HG02763 (cell line): ENCODE measurements around the gene NIBAN1.
"Not testable (repeated sequence)": the region's sequence is repeated elsewhere in the genome, so short reads cannot be mapped to it uniquely, and the experiment has no call there.

Source experiments
- ATAC-seq: cut with Tn5 transposase; IDR thresholded peaks from one replicate; pipeline ENCODE4 v1.9.1; 2021; ENCODE audit warnings: mild to moderate bottlenecking, moderate library complexity; ENCODE audit not compliant: unreplicated experiment

The NIBAN1 gene, protein sequence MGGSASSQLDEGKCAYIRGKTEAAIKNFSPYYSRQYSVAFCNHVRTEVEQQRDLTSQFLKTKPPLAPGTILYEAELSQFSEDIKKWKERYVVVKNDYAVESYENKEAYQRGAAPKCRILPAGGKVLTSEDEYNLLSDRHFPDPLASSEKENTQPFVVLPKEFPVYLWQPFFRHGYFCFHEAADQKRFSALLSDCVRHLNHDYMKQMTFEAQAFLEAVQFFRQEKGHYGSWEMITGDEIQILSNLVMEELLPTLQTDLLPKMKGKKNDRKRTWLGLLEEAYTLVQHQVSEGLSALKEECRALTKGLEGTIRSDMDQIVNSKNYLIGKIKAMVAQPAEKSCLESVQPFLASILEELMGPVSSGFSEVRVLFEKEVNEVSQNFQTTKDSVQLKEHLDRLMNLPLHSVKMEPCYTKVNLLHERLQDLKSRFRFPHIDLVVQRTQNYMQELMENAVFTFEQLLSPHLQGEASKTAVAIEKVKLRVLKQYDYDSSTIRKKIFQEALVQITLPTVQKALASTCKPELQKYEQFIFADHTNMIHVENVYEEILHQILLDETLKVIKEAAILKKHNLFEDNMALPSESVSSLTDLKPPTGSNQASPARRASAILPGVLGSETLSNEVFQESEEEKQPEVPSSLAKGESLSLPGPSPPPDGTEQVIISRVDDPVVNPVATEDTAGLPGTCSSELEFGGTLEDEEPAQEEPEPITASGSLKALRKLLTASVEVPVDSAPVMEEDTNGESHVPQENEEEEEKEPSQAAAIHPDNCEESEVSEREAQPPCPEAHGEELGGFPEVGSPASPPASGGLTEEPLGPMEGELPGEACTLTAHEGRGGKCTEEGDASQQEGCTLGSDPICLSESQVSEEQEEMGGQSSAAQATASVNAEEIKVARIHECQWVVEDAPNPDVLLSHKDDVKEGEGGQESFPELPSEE

DNA sequence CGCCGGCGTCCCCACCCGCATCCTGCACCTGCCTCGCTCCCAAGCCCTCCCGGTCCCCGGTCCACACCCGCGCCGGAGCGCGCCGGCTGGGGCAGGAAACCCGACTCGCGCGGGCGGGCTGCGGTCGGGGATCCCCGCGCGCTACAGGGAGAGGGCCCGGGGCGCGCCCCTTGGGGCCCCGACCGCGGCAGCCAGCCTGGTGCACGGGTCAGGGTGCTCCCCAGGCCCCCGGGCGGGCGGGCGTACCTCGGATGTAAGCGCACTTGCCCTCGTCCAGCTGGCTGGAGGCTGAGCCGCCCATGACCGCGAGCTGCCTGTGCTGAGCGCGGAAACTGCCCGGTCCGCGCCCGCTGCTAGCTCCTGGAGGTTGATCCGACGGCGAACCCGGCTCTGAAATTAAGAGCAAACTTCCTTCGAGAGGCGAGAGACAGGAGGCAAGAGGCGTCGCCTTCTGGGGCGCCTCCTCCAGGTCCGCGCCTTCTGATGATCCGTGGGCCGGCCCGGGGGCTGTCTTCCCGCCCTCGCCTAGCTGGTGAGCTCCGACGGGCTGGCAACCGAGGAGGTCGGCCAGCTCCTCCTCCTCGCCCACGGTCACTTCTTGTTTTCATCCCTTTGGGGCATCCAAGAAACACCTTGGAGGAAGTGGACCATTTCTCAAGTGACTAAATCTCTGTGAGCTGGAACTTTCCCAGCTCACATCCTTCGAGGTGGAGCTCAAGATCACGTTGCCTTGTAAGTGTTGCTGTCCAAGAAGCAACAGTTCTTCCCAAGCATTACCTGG lies at the start of gene NIBAN1:
Gene NIBAN1 (minus strand): TSS at position 453 of the 781 bp plus-strand sequence. CDS start 152 bp downstream, at position 301.
- ATAC-seq: peak; percentile 59

DNA sequence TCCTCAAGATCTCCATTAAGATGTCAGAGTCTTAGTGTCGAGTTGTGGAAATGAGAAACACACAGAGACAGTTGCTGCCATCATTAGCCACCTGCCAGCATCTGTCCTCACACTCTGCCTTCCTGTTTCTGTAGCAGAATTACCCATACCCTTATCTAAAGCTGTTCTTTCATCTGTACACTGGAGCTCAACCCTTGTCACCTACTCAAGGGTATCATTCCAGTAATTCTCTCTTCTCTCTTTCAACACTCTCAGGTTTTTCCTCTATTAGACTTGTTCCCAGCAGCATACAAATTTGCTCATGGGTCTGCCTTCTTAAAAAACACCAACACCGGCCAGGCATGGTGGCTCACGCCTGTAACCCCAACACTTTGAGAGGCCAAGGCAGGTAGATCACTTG lies 43.7 kb upstream of the NIBAN1 start:
- ATAC-seq: no peak

DNA sequence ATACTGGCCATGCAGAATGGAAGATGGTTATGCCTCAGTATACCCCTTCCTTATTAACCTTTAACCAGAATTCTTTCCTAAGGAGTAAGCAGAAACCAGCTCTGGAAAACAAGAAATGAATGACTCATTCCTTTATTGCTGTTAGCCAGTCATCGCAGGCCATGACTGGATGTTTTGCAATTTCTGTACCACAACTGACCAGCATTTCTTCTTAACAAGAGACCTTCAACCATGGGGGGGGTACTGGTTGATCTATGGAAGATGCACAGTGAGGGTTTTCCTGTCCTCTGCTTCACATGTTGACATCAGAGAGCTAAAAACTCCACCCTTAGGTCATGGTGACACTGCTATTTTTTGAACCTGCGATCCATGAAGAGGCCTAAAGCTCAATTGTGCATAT lies 43.0 kb upstream of the NIBAN1 start:
- ATAC-seq: no peak

DNA sequence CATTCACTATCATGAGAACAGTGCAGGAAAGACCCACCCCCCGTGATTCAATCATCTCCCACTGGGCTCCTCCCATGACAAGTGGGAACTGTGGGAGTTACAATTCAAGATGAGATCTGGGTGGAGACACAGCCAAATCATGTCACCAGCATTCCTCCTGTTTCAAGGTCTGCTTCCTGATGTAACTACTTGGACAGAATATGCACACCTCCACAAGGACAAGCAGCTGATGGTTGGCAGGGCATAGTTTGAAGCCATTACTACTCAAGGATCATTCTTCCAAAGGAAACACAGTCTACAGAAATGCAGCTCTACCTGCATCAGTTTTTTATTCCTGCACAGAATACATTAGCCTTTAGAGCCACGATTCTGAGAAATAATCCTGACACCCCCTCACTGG lies 42.6 kb upstream of the NIBAN1 start:
- ATAC-seq: no peak

DNA sequence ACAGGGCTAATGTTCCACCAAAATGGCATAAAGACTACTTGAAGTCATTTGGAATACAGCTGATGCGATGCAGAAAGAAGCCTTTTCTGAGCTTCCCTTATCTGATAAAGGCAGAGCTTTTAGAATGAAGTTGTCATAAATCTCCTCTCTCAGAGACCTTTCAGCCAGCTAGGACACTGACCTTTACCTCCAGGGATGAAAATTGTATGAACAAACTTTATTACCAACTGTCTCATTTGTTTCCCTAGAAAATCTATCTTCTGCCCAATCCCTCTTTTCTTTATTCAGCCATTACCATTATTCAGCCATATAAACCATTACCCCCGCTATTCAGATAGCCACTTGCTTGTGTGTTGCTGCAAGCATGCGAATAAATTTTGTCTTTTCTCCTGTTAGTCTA lies 41.3 kb upstream of the NIBAN1 start:
- ATAC-seq: no peak

DNA sequence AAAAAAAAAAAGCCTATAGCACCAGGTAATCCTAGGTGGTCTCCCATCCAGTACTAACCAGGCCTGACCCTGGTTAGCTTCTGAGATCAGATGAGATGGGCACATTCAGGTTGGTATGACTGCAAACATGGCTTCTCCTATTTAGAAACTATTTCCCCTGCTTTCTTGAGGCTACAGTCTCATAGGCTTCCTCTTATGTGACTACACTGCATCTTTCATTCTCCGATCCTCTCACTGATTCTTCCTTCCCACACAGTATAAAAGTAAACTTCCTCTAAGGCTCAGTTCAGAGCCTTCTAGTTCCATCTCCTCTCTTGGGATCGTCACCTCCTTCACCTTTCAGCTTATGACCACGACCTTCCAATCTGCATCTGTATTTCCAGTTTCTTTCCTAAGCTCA lies 40.6 kb upstream of the NIBAN1 start:
- ATAC-seq: no peak

DNA sequence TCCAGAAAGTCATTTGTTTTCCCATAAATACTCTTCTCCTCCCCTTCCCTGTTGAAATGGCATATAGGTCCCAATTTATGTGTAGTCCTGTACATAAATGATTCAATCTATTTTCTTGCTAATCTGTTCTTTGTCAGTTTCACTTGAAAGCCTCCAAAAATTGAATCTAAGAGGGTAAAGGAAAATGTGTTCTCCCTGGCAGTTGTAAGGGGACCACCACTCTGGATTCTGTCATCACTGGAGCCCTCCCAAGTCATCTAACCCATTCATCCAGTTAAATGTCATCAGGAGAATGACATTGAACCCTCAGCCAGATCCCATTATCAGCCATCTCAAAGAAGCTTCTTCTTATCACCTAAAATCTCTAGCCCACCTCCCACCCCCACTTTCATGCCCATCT lies 36.1 kb upstream of the NIBAN1 start:
- no peak for ATAC-seq

DNA sequence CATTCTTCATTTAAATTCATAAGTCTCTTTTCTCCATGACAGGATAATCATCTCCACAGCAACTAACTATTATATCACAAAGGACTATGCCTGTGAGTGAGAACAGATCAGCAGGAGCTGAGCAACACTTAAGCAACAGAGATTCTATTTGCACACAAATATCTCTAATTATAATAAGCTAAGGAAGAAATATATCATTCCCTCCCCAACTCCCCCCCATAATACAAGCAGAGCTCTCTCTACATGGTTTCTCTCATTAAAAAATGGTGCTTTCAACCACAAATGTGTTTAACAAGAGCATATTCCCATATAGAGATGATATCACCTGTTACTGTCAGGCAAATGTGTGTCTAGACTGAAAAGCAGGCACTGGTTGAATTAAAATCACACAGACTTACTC lies 34.5 kb upstream of the NIBAN1 start:
- ATAC-seq: no peak

DNA sequence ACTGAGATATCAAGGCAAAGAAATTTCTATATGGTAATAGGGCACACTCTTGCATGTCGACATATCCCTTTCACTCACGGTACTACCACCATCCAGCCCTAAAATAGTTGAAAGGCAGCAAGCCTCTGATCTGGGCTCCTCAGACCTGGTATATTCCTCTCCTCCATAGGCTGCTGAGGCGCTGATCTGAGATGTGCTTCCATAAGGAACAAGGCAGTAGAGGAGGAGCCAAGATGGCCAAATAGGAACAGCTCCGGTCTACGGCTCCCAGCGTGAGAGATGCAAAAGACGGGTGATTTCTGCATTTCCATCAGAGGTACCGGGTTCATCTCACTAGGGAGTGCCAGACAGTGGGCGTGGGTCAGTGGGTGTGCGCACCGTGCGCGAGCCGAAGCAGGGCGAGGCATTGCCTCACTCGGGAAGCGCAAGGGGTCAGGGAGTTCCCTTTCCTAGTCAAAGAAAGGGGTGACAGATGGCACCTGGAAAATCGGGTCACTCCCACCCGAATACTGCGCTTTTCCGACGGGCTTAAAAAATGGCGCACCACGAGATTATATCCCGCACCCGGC lies 27.1 kb upstream of the NIBAN1 start:
- ATAC-seq: not testable (repeated sequence)

DNA sequence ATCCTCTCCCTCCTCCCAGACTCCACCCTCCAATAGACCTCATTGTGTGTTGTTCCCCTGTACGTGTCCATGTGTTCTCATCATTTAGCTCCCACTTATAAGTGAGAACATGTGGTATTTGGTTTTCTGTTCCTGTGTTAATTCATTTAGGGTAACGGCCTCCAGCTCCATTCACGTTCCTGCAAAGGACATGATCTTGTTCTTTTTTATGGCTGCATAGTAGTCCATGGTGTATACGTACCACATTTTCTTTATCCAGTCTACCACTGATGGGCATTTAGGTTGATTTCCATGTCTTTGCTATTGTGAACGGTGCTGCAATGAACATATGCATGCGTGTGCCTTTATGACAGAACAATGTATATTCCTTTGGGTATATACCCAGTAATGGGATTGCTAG lies 25.7 kb upstream of the NIBAN1 start:
- not testable (repeated sequence) for ATAC-seq

DNA sequence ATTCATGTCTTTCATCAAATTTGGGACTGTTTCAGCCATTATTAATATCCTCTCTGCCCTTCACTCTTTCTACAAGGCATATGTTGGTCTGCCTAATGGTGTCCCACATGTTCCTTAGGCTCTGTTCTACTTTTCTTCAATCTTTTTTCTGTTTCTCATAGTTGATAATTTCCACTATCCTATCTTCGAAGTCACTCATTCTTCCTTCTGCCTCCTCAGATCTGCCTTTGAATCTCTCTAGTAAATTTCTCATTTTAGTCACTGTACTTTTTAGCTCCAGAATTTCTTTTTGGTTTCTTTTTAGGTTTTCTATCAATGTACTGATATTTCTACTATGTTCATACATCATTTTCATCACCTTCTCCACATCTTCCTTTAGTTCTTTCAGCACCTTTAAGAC lies 20.0 kb upstream of the NIBAN1 start:
- no peak for ATAC-seq

DNA sequence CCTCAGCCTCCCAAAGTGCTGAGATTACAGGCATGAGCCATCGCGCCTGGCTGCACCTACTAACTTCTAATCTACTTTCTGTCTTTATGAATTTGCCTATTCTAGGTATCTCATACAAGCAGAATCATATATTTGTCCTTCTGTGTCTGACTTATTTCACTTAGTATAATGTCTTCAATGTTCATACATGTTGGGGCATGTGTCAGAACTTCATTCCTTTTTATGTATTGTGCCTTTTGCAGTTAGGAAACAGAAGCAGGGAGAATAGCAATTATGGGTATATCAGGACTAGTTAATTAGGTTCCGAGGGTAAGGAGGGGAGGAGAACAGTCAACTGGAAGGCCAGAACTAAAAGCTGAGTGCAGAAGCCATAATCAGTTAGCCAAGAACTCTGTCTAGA lies 18.0 kb upstream of the NIBAN1 start:
- ATAC-seq: no peak

DNA sequence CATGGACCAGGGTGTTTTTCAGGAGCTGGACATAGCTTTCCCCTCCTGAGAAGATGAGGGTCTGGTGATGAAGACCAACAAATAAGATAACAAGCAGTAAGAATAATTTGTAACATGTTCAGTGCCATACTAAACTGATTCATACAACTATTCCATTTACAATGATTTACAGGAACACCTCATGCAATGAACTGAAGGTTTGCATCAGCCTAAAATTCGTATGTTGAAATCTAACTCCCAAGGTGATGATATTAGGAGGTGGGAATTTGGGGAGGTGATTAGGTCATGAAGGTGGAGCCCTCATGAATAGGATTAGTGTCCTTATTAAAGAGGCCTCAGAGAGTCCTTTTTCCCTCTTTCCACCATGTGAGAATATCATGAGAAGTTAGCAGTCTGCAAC lies 15.9 kb upstream of the NIBAN1 start:
- no peak for ATAC-seq

DNA sequence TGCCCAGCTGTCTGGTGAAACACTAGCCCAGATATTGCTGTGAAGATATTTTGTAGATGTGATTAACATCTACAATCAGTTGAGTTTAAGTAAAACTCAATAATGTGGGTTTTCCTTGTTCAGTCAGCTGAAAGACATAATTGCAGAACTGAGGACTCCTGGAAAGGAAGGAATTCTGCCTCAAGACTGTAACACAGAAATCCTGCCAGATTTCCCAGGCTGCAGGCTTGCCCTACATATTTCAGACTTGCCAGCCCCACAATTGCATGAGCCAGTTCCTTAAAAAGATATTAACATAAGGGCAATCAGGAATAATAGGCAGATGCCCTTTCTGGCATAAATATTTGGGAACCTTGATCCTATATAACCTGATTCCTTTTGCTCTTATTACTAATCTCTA lies 14.2 kb upstream of the NIBAN1 start:
- no peak for ATAC-seq

DNA sequence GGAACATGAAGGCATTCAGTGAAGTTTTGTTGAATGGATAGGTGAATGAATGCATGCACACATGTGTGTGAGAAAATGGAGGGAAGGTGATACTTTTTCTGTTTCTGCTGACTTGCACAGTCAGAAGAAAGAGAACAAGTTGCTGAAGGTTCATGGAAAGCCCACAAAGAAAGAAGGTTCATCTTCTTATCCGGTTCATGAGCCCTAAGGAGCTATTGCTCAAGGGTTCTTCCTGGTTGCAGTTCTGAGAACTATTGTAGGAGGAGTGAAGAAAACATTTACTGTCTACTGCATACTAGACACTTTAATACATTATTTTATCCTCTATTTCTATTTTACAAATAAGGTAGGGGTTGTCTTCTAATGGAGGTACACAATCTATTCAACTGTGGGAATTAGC lies 13.4 kb upstream of the NIBAN1 start:
- ATAC-seq: no peak

DNA sequence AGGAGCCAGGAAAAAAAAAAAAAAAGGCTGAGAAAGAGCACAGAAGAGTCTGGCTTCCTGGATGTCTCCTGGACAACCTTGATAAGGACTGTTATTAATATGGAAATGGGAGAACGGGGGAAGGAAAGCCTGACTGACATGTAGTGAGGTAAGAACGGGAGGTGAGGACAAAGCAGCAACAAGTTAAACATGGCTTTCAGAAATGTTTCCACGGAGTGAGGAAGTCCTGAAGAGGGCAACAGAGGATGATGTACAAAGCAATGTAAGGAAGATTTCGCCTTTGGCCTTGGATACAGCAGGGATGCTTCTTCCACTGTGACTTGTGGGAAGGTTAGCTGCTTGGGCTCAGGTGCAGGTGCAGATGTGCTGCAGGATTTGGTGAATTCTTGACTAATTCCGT lies 11.9 kb upstream of the NIBAN1 start:
- no peak for ATAC-seq

DNA sequence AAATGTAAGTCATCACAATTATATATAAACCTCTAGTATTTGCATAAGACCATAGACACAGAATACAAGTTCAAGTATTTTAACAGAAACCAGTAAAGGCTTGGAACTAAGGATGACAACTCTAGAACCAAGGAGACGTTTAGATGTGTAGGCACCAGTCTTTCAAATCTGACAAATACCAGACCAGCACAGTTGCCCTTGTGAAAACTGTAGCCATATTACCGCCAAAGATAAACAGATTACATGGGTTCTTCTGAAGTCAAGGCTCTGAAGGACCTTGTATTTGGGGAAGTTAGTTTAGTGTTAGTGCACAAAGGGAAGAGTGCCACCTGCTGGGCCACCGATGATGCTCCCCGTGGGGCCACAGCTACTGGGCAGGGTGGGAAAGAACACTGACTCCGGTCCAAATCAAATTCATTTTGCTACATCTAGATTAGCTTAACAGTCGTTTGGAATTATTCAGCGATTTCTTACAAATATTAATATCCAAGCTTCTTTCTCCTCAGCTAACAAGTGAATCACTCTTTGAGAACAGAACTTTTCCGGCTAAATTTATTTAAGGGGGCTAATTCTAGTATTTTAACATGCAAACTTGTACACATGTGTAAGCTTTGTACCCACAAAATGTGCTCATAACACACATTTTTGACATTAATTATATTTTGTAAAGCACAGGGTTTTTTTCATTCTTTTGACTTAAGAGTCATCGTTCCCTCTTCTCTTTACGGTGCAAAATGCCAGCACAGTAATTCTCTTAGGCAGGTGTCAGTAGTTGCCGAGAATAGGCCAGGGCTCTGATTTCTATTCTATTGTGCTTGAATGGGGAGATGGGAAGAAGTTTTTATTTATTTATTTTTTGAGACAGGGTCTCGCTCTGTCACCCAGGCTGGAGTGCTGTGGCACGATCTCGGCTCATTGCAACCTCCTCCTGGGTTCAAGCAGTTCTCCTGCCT lies 8.0 kb upstream of the NIBAN1 start:
- peak; percentile 92 for ATAC-seq

DNA sequence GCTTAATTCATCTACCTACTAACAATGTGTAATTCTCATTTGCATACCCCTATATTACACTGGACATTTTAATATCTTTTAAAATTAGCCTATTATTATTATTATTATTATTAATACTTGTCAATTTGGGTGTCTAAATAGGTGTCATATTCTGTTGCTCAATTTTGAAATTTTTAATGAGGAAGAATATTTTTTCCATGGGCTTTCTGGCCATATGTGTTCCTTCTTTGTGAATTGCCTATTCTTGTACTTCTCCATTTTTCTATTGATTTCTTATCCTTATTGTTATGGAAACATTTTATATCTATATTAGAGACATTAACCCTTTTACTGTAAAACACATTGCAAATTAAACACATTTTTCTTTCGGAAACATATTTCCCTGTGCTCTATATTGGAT lies 6.4 kb upstream of the NIBAN1 start:
- ATAC-seq: no peak

DNA sequence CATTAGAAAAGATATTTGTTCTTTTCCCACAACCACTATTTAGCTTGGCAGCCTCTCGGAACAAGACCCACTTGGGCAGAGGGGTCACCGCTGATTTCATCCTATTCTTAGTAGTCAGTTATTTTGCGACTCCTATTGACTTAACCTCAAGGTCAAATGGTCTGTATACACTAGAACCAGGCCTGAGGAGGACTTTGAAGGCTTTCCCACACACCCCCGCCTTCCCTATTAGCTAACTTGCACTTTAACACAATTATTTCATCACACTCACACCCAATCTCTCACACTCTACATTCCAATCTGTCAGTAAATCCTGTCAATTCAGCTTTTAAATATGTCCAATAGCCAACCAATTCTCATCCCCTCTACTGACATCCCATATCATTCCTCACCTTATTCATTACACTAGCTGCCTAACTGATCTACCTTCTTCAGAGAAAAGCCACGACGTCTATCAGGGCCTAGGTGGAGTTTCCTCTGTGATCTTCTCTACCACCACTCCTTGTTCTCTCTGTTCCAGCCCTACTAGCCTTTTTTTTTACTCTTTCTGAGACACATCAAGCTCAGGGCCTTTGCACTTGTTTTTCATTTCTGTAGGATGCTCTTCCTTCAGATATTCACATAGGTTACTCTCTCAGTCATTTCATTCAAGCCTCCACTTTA lies 1.0 kb upstream of the NIBAN1 start:
- ATAC-seq: no peak

DNA sequence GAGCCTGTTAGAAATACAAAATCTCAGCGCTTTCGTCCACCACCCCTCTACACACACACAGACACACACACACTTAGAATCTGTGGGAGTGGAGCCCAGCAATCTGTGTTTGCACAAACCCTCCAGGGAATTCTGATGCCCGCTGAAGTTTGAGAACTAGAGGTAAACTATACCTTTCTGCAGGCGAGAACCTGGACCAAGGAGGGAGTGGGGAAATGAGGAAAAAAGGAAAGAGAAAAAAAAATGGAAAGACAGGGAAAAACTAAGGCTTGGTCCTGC lies 468 bp upstream of the NIBAN1 start:
- no peak for ATAC-seq
